ENCODE data around the gene SLC9A8. TPM values are rescaled to one million over a fixed set of nuclear protein-coding genes. Genes with fewer than 3 reads are reported as not detected.

Gene SLC9A8
- polyA plus RNA-seq, 2 of the 4 experiments (the other 2 are of a cell fraction): 5.0 to 7.9 TPM

- TF ChIP-seq MAZ (IDR thresholded peaks at IDR 0.05; ENCODE audit: borderline replicate concordance, low read depth, low read length) (no peak), CTCF (IDR thresholded peaks at IDR 0.05) (no peak), FOSL2 (IDR thresholded peaks at IDR 0.05) (no peak), FOSL2 (CRISPR knock-in tag; IDR thresholded peaks at IDR 0.05) (peak; percentile 67)
Measured at GRCh38 chr20:49916146-49917002, 103.7 kb downstream of the SLC9A8 start (continued).

GRCh38 chr20:49918446-49918845 is 105.8 kb downstream of the SLC9A8 start:
- Histone ChIP-seq H3K4me3 (no peak overlapping the region), H3K27ac (no peak overlapping the region), H3K4me1 (peaks cover 26% of the 10 kb centered on the region), H3K4me2 (no peak overlapping the region), H3K9me3 (no peaks in the 10 kb centered on the region)
- 86% methylated on average over 2 of the region's 3 CpGs for WGBS (ENCODE audit: missing lambda C conversion rate)
- ATAC-seq: no peak
- DNase-seq (ENCODE audit: low read depth in 1 of 2, low spot score in 1 of 2): no peak
- POLR2A ChIA-PET: no interaction called here
- CTCF ChIA-PET: interaction anchor here (1.5 kb wide), 1 partner anchor 9 kb away, joined by 5 read pairs; no protein-coding TSS in a partner anchor
- FAIRE-seq: no peak
- TF ChIP-seq CEBPB (IDR thresholded peaks at IDR 0.05): no peak
- TF ChIP-seq CHD4 (IDR thresholded peaks at IDR 0.05; ENCODE audit: borderline replicate concordance): no peak
- TF ChIP-seq NPAS2 (CRISPR knock-in tag; IDR thresholded peaks at IDR 0.05; ENCODE audit: borderline replicate concordance): no peak

- Histone ChIP-seq H3K27ac (no peak overlapping the region), H3K4me1 (peaks cover 22% of the 10 kb centered on the region), H3K4me3 (no peak overlapping the region), H3K4me2 (no peak overlapping the region), H3K9me3 (no peaks in the 10 kb centered on the region)
- ATAC-seq (no peak), DNase-seq (ENCODE audit: low read depth in 1 of 2, low spot score in 1 of 2) (no peak), FAIRE-seq (no peak)
- 68% methylated on average over 7 of the region's 7 CpGs for WGBS (ENCODE audit: missing lambda C conversion rate)
- no peak for TF ChIP-seq HMGXB4 (CRISPR knock-in tag; IDR thresholded peaks at IDR 0.05; ENCODE audit: borderline replicate concordance)
- TF ChIP-seq POLR2AphosphoS2 (conservative IDR thresholded peaks at IDR 0.05; ENCODE audit: low read length): no peak
- TF ChIP-seq CEBPB (IDR thresholded peaks at IDR 0.05): no peak
- TF ChIP-seq USF2 (IDR thresholded peaks at IDR 0.05): no peak
- TF ChIP-seq HOXB5 (CRISPR knock-in tag; IDR thresholded peaks at IDR 0.05): no peak
- CTCF ChIA-PET: interaction anchor here (1.3 to 1.5 kb wide), 2 partner anchors 9 to 31 kb away, joined by 3 to 5 read pairs; no protein-coding TSS in a partner anchor
- POLR2A ChIA-PET: no interaction called here
Measured at GRCh38 chr20:49919009-49919408, 106.4 kb downstream of the SLC9A8 start.

- FAIRE-seq (no peak), ATAC-seq (no peak), DNase-seq (ENCODE audit: low read depth in 1 of 2, low spot score in 1 of 2) (no peak)
- H3K9me3 ChIP-seq: no peaks in the 10 kb centered on the region
- H3K4me2 ChIP-seq: no peak overlapping the region
- H3K27ac ChIP-seq: no peak overlapping the region
- peaks cover 18% of the 10 kb centered on the region for H3K4me1 ChIP-seq
- CTCF ChIA-PET: interaction anchor here (1.3 to 1.5 kb wide), 2 partner anchors 8 to 31 kb away, joined by 3 to 5 read pairs; no protein-coding TSS in a partner anchor
- no peak overlapping the region for H3K4me3 ChIP-seq
- WGBS (ENCODE audit: missing lambda C conversion rate): 75% methylated on average over 2 of the region's 2 CpGs
- POLR2A ChIA-PET: no interaction called here
- TF ChIP-seq REST (IDR thresholded peaks at IDR 0.05) (no peak), CTCF (IDR thresholded peaks at IDR 0.05) (no peak), CBX2 (IDR thresholded peaks at IDR 0.05; ENCODE audit: borderline replicate concordance, low read depth) (no peak), EP300 (IDR thresholded peaks at IDR 0.05) (no peak), RFX5 (IDR thresholded peaks at IDR 0.05) (no peak), BCL3 (IDR thresholded peaks at IDR 0.05) (no peak), FOSB (CRISPR knock-in tag; IDR thresholded peaks at IDR 0.05) (no peak)
Measured at GRCh38 chr20:49919461-49919860, 106.8 kb downstream of the SLC9A8 start.
